Spinal cord (tissue), 10 donors: ENCODE results near the gene MITF. TPM values are rescaled to one million over a fixed set of nuclear protein-coding genes. Genes with fewer than 3 reads are reported as not detected.
A peak's percentile ranks its signal among the peaks of the same experiment; 100 is the strongest.

ENCODE experiments used
- DNase-seq, 6 donors: peaks; one replicate each; pipeline versions ENCODE4 v3.0.0 to v3.0.0-alpha.2; 2013 to 2015; ENCODE audit warnings: low spot score in 6 of 6, low read depth in 4 of 6
- H3K27ac ChIP-seq: one replicate; pipeline ENCODE4 v1.5.1; 2013; ENCODE audit warnings: low read depth, low read length, control low read depth
- H3K27me3 ChIP-seq: one replicate; pipeline ENCODE4 v1.6.1; 2013; ENCODE audit warnings: low read length; ENCODE audit not compliant: control insufficient read depth, insufficient read depth
- H3K36me3 ChIP-seq: one replicate; pipeline ENCODE4 v1.6.1; 2013; ENCODE audit warnings: low read length; ENCODE audit not compliant: control insufficient read depth, insufficient read depth
- H3K4me1 ChIP-seq: one replicate; pipeline ENCODE4 v1.6.1; 2013; ENCODE audit warnings: low read length; ENCODE audit not compliant: control insufficient read depth, insufficient read depth
- H3K4me3 ChIP-seq: one replicate; pipeline ENCODE4 v1.5.1; 2013; ENCODE audit warnings: low read depth, low read length, control low read depth
- H3K9me3 ChIP-seq: one replicate; pipeline ENCODE4 v1.6.1; 2013; ENCODE audit warnings: low read length; ENCODE audit not compliant: control insufficient read depth, insufficient read depth
- WGBS: methylation state at CpG from one replicate; pipeline ENCODE4 v1.1.5; 2013; ENCODE audit warnings: missing lambda C conversion rate; ENCODE audit not compliant: insufficient coverage; 5-methylcytosine and 5-hydroxymethylcytosine counted together
- long read RNA-seq, 4 donors: transcript quantifications; one replicate each; lab custom pipeline, GENCODE V29; 2026
- polyA plus RNA-seq, 2 donors: library from polyadenylated mRNA; unstranded; fragments of 120-200 nt; gene quantifications; one replicate each; pipeline ENCODE4 v1.2.1, GENCODE V29; 2013; ENCODE audit not compliant: insufficient read length in 2 of 2
- total RNA-seq, 2 donors: library from RNA; depleted of rRNA in 1 of 2; stranded (reverse); fragments of 120-200 nt in 1 of 2; fragments of >200 nt in 1 of 2; gene quantifications; one replicate each; pipeline versions ENCODE4 v1.2.3 to v1.2.4, GENCODE V29; 2013 to 2014
- donor health status: healthy.

The MITF gene
- 10 to 100 TPM; 10.4 to 11.7 TPM for total RNA-seq
- 1 to 10 TPM; 4.5 to 7.5 TPM for polyA plus RNA-seq
- long read RNA-seq, donor 1 = 0 reads
- long read RNA-seq, donor 2, partial matches to known transcripts = 0 of 1 reads
- long read RNA-seq, donor 2, other reads (novel, unspliced or antisense) = 0 of 1 reads
- long read RNA-seq, donor 3 = 0 reads
- long read RNA-seq, donor 4 = 0 reads

DNA sequence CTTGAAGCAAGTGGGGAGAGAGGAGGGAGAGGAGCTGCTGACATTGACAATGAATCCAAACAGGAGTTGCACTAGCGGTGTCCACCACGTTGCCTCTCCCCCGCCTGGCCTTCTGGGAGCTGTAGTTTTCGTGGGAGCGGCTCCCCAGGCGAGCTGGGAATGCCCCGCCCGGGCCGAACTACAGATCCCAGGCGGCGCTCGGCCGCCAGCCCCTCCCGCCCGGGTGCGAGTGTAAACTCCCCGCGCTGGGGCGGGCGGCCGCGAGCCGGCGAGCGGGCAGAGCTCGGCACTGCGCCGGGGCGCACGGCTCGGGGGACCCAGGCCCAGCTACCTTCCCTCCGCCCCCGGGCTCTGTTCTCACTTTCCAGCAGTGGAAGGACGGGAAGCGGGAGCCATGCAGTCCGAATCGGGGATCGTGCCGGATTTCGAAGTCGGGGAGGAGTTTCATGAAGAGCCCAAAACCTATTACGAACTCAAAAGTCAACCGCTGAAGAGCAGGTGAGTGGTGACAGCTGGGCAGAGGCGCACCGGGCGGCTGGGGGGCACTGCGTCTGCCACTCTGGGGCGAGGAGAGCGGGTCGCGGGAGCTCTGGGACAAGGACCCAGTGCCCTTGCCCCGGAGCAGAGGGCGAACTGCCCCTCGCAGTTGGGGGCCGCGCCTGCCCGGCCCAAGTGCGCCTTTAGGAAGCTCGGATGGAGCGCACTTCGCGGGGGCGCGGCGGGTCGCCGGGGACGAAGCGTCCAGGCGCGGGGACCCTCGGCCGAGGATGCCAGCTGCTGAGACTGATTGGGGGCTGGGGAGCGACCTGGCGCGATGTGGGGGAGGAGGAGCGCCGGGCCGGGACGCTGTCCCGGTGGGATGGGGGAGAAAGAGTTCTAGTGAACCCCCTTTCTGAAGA, at the start of gene MITF:
MITF (plus strand) TSS at position 261 of the 899 bp plus-strand sequence; CDS start at position 395, 134 bp downstream.
- DNase-seq = peak; percentile 62 to 97 (median 84)
- Histone ChIP-seq H3K27ac (peak within 1 kb of the TSS; percentile 54), H3K36me3 (no peaks in the 10 kb centered on the region), H3K27me3 (peaks cover 16% of the 10 kb centered on the region), H3K4me1 (peaks cover 11% of the 10 kb centered on the region), H3K9me3 (no peaks in the 10 kb centered on the region), H3K4me3 (peak within 1 kb of the TSS; percentile 82)
- under 1% methylated on average over 81 of the region's 81 CpGs for WGBS

DNA sequence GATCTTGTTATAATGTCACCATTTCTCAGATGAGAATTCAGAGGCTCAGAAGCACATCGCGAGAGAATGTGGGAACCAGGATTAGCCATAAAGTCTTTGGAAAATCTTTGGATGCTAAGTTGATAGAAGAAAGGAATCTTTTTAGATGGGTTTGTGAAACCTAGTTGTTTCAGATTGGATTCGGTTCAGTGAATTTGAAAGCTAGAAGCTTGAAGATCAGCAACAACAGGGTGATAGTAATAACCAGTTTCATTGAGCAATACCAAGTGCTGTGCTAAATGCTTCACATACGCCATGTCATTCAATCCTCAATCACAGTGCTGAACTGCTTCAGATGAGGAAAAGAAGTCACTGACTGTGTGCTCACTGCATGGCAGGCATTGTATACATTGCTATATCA, 47.4 kb upstream of the MITF start:
- Histone ChIP-seq H3K27ac (no peak overlapping the region), H3K4me3 (no peak overlapping the region), H3K9me3 (no peaks in the 10 kb centered on the region), H3K27me3 (peaks cover 2% of the 10 kb centered on the region), H3K36me3 (no peaks in the 10 kb centered on the region), H3K4me1 (peaks cover 4% of the 10 kb centered on the region)
- WGBS = 87% methylated on average over 4 of the region's 4 CpGs
- DNase-seq = no peak

DNA sequence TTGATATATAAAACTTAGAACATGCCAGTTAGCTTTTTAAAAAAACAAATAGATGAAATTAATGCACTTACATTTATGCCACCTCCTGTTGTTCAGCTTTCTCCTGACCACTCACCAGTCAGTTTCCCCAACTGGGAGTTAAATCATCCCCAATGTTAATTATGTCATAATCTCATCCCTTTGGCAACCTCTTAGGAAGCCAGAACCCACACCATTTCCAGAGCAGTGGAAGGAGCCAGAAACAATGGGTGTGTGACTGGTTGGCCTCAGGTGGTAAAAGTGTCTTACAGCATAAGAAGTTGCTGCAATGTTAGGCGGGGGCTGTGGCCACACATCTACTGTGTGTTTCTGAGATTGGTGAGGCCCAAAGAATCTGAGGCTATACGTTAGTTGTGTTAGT, 46.5 kb upstream of the MITF start:
- DNase-seq = no peak
- H3K27ac ChIP-seq = no peak overlapping the region
- no peaks in the 10 kb centered on the region for H3K36me3 ChIP-seq
- peaks cover 2% of the 10 kb centered on the region for H3K27me3 ChIP-seq
- WGBS = no CpG with 5 or more reads among the region's 2 CpGs
- no peaks in the 10 kb centered on the region for H3K9me3 ChIP-seq
- no peaks in the 10 kb centered on the region for H3K4me1 ChIP-seq
- no peak overlapping the region for H3K4me3 ChIP-seq

- WGBS = 80% methylated on average over 1 of the region's 2 CpGs
- Histone ChIP-seq H3K27ac (no peak overlapping the region), H3K9me3 (no peaks in the 10 kb centered on the region), H3K27me3 (no peaks in the 10 kb centered on the region), H3K4me3 (no peak overlapping the region), H3K36me3 (no peaks in the 10 kb centered on the region), H3K4me1 (no peaks in the 10 kb centered on the region)
- no peak for DNase-seq
Observed at GRCh38 chr3:69695443-69695842, 43.8 kb upstream of the MITF start.

DNA sequence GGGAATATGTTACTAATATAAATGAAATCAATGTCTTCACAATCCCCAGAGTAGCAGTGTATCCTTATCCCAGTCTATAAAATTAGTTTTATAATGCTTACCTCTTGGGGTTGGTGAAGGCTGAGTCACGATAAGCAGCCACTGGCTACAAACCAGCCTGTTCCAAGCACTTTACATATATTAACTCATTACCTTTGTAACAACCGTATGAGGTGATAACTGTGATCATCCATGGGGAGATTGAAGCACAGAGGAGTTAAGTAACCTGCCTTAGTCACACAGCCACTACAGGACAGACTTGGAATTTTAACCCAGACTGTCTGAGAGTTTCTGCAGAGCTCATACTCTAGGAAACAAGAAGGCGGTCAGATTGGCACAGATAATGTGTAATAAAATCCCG, 43.3 kb upstream of the MITF start:
- no peaks in the 10 kb centered on the region for H3K27me3 ChIP-seq
- DNase-seq = no peak
- H3K27ac ChIP-seq = no peak overlapping the region
- H3K36me3 ChIP-seq = no peaks in the 10 kb centered on the region
- H3K4me1 ChIP-seq = no peaks in the 10 kb centered on the region
- H3K9me3 ChIP-seq = no peaks in the 10 kb centered on the region
- no peak overlapping the region for H3K4me3 ChIP-seq
- WGBS = 88% methylated on average over 2 of the region's 4 CpGs

DNA sequence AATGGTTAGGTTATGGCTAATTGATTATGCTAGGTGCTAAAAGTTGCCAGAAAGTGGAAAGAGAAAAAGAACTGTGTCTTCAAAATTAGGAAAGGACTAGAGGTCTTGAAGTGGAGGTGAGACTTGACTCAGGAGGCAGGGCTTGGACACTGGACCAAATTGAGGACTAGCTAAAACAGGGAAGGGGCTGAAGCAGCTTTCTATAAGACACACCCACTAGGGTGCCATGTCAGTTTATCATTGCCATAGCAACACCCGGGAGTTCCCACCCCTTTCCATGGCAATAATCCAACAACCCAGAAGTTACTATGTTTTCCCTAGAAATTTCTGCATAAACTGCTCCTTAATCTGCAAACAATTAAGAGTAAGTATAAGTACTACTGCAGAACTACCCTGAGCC, 42.9 kb upstream of the MITF start:
- no CpG with 5 or more reads among the region's 1 CpG for WGBS
- Histone ChIP-seq H3K9me3 (no peaks in the 10 kb centered on the region), H3K4me1 (no peaks in the 10 kb centered on the region), H3K36me3 (no peaks in the 10 kb centered on the region), H3K27ac (no peak overlapping the region), H3K27me3 (no peaks in the 10 kb centered on the region), H3K4me3 (no peak overlapping the region)
- DNase-seq = no peak

DNA sequence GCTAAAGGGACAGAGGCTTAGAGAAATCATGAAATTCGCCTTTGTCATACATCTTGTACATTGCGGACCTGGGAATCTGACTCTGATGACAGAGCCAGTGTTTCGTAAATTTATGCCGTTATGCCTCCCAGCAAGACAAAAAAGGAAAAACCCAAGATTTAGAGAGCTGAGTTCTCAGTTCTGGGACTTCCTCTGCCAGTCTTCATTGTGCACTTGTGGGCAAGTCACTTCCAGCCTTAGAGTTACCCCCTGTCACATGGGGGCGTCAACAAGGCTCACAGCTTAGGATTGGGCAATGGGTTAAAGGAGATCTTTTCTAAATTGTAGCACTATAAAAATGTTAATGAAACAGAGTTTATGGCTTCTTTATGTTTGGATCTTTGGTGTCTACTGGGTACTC, 41.9 kb upstream of the MITF start:
- Histone ChIP-seq H3K4me3 (no peak overlapping the region), H3K4me1 (no peaks in the 10 kb centered on the region), H3K9me3 (no peaks in the 10 kb centered on the region), H3K36me3 (no peaks in the 10 kb centered on the region), H3K27me3 (no peaks in the 10 kb centered on the region), H3K27ac (no peak overlapping the region)
- 59% methylated on average over 4 of the region's 5 CpGs for WGBS
- no peak for DNase-seq

GRCh38 chr3:69698728-69699127, 40.5 kb upstream of the MITF start:
- H3K36me3 ChIP-seq = no peaks in the 10 kb centered on the region
- no peaks in the 10 kb centered on the region for H3K9me3 ChIP-seq
- H3K4me3 ChIP-seq = no peak overlapping the region
- DNase-seq = no peak
- no CpG with 5 or more reads among the region's 2 CpGs for WGBS
- no peak overlapping the region for H3K27ac ChIP-seq
- no peaks in the 10 kb centered on the region for H3K27me3 ChIP-seq
- no peaks in the 10 kb centered on the region for H3K4me1 ChIP-seq

- no peaks in the 10 kb centered on the region for H3K36me3 ChIP-seq
- no peaks in the 10 kb centered on the region for H3K9me3 ChIP-seq
- H3K4me1 ChIP-seq = no peaks in the 10 kb centered on the region
- no peak for DNase-seq
- no peak overlapping the region for H3K4me3 ChIP-seq
- WGBS = no CpG with 5 or more reads among the region's 1 CpG
- H3K27ac ChIP-seq = no peak overlapping the region
- H3K27me3 ChIP-seq = no peaks in the 10 kb centered on the region
Observed at GRCh38 chr3:69699183-69699582, 40.1 kb upstream of the MITF start.

- no peak for DNase-seq
Observed at GRCh38 chr3:69700949-69701348, 38.3 kb upstream of the MITF start.

More at GRCh38 chr3:69700949-69701348, 38.3 kb upstream of the MITF start:
- Histone ChIP-seq H3K36me3 (no peaks in the 10 kb centered on the region), H3K4me3 (no peak overlapping the region), H3K4me1 (no peaks in the 10 kb centered on the region), H3K9me3 (no peaks in the 10 kb centered on the region), H3K27ac (no peak overlapping the region), H3K27me3 (no peaks in the 10 kb centered on the region)
- 100% methylated on average over 1 of the region's 1 CpG for WGBS
